ENCODE measurements around the gene INS. TPM values are rescaled to one million over a fixed set of nuclear protein-coding genes. Genes with fewer than 3 reads are reported as not detected.

The INS gene
- total RNA-seq, 4 donors from 2014 or later: not detected

DNA sequence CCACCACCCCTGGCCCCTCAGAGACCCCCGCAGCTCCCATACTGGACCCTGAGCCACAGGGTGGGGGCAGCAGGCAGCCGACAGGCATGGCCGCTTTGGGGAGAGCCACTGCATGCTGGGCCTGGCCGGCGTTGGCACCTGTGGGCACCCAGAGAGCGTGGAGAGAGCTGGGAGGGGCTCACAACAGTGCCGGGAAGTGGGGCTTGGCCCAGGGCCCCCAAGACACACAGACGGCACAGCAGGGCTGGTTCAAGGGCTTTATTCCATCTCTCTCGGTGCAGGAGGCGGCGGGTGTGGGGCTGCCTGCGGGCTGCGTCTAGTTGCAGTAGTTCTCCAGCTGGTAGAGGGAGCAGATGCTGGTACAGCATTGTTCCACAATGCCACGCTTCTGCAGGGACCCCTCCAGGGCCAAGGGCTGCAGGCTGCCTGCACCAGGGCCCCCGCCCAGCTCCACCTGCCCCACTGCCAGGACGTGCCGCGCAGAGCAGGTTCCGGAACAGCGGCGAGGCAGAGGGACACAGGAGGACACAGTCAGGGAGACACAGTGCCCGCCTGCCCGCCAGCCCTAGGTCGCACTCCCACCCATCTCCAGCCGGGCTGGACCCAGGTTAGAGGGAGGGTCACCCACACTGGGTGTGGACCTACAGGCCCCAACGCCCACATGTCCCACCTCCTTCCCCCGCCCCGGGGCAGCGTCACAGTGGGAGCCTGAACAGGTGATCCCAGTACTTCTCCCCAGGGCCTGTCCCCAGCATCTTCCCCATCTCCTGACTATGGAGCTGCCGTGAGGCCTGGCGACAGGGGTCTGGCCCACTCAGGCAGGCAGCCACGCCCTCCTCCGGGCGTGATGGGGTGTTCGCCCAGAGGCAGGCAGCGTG is 1.2 kb downstream of the INS start:
- H3K4me1 ChIP-seq: no peaks in the 10 kb centered on the region
- no peaks in the 10 kb centered on the region for H3K27me3 ChIP-seq
- H3K4me3 ChIP-seq: no peak overlapping the region
- no peak overlapping the region for H3K27ac ChIP-seq
- H3K36me3 ChIP-seq: no peaks in the 10 kb centered on the region
- H3K9me3 ChIP-seq: no peaks in the 10 kb centered on the region
- no peak for DNase-seq
- TF ChIP-seq POLR2A (IDR thresholded peaks at IDR 0.05) (no peak), CTCF (IDR thresholded peaks at IDR 0.05) (no peak)

GRCh38 chr11:2158966-2159365 is 2.0 kb downstream of the INS start:
- Histone ChIP-seq H3K4me3 (no peak overlapping the region), H3K36me3 (no peaks in the 10 kb centered on the region), H3K9me3 (no peaks in the 10 kb centered on the region), H3K27me3 (no peaks in the 10 kb centered on the region), H3K27ac (no peak overlapping the region), H3K4me1 (no peaks in the 10 kb centered on the region)
- DNase-seq: no peak
- TF ChIP-seq CTCF (IDR thresholded peaks at IDR 0.05) (no peak), POLR2A (IDR thresholded peaks at IDR 0.05) (no peak)

GRCh38 chr11:2158296-2158737 is 2.7 kb downstream of the INS start:
- H3K27me3 ChIP-seq: no peaks in the 10 kb centered on the region

GRCh38 chr11:2157294-2158040 is 3.5 kb downstream of the INS start:
- H3K4me3 ChIP-seq: no peak overlapping the region
- no peaks in the 10 kb centered on the region for H3K27me3 ChIP-seq
- TF ChIP-seq POLR2A (IDR thresholded peaks at IDR 0.05): no peak
- TF ChIP-seq CTCF (IDR thresholded peaks at IDR 0.05): no peak
- no peak overlapping the region for H3K27ac ChIP-seq
- H3K4me1 ChIP-seq: no peaks in the 10 kb centered on the region
- H3K36me3 ChIP-seq: no peaks in the 10 kb centered on the region
- no peak for DNase-seq
- no peaks in the 10 kb centered on the region for H3K9me3 ChIP-seq

More at GRCh38 chr11:2158296-2158737, 2.7 kb downstream of the INS start:
- Histone ChIP-seq H3K36me3 (no peaks in the 10 kb centered on the region), H3K4me1 (no peaks in the 10 kb centered on the region), H3K4me3 (no peak overlapping the region), H3K9me3 (no peaks in the 10 kb centered on the region), H3K27ac (no peak overlapping the region)
- DNase-seq: no peak
- TF ChIP-seq CTCF (IDR thresholded peaks at IDR 0.05): no peak
- no peak for TF ChIP-seq POLR2A (IDR thresholded peaks at IDR 0.05)

GRCh38 chr11:2156416-2157182 is 4.4 kb downstream of the INS start:
- no peak overlapping the region for H3K4me3 ChIP-seq
- H3K9me3 ChIP-seq: no peaks in the 10 kb centered on the region
- H3K4me1 ChIP-seq: peaks cover 0 to 3% (median 2%) of the 10 kb centered on the region in 4 donors
- H3K36me3 ChIP-seq: no peaks in the 10 kb centered on the region
- TF ChIP-seq CTCF (IDR thresholded peaks at IDR 0.05) (peak in 5 of 6 experiments; percentile 34 to 79 (median 77)), POLR2A (IDR thresholded peaks at IDR 0.05) (no peak)
- no peak overlapping the region for H3K27ac ChIP-seq
- H3K27me3 ChIP-seq: no peaks in the 10 kb centered on the region
- DNase-seq: peak; percentile 36 to 84 (median 79)

Measured in Peyer's patch (tissue), 4 donors.